ENCODE measurements around the gene MAFG. TPM values are rescaled to one million over a fixed set of nuclear protein-coding genes. Genes with fewer than 3 reads are reported as not detected.

Gene MAFG
- total and polyA plus RNA-seq, 2 of the 13 experiments (the other 11 are each of a cell fraction or from before 2014, with no cell fraction given): 14.5 to 20.0 TPM

GRCh38 chr17:81964081-81964849 lies 36.7 kb upstream of the MAFG start (continued):
- TF ChIP-seq, protein P1, sequence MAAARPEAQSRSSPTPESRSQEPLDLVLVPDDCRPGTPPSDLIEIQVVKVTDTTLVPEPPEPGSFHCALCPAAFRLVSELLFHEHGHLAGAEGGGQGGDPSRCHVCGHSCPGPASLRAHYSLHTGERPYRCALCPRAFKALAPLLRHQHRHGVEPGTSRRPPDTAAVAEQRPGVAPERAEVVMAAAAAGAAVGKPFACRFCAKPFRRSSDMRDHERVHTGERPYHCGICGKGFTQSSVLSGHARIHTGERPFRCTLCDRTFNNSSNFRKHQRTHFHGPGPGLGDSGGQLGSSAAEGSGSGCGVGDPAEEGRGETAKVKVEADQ (CRISPR knock-in tag; IDR thresholded peaks at IDR 0.05; ENCODE audit: borderline replicate concordance): no peak
- no peak for TF ChIP-seq KAT2B (IDR thresholded peaks at IDR 0.05; ENCODE audit: borderline replicate concordance, low read depth, low read length)
- TF ChIP-seq, protein P2, sequence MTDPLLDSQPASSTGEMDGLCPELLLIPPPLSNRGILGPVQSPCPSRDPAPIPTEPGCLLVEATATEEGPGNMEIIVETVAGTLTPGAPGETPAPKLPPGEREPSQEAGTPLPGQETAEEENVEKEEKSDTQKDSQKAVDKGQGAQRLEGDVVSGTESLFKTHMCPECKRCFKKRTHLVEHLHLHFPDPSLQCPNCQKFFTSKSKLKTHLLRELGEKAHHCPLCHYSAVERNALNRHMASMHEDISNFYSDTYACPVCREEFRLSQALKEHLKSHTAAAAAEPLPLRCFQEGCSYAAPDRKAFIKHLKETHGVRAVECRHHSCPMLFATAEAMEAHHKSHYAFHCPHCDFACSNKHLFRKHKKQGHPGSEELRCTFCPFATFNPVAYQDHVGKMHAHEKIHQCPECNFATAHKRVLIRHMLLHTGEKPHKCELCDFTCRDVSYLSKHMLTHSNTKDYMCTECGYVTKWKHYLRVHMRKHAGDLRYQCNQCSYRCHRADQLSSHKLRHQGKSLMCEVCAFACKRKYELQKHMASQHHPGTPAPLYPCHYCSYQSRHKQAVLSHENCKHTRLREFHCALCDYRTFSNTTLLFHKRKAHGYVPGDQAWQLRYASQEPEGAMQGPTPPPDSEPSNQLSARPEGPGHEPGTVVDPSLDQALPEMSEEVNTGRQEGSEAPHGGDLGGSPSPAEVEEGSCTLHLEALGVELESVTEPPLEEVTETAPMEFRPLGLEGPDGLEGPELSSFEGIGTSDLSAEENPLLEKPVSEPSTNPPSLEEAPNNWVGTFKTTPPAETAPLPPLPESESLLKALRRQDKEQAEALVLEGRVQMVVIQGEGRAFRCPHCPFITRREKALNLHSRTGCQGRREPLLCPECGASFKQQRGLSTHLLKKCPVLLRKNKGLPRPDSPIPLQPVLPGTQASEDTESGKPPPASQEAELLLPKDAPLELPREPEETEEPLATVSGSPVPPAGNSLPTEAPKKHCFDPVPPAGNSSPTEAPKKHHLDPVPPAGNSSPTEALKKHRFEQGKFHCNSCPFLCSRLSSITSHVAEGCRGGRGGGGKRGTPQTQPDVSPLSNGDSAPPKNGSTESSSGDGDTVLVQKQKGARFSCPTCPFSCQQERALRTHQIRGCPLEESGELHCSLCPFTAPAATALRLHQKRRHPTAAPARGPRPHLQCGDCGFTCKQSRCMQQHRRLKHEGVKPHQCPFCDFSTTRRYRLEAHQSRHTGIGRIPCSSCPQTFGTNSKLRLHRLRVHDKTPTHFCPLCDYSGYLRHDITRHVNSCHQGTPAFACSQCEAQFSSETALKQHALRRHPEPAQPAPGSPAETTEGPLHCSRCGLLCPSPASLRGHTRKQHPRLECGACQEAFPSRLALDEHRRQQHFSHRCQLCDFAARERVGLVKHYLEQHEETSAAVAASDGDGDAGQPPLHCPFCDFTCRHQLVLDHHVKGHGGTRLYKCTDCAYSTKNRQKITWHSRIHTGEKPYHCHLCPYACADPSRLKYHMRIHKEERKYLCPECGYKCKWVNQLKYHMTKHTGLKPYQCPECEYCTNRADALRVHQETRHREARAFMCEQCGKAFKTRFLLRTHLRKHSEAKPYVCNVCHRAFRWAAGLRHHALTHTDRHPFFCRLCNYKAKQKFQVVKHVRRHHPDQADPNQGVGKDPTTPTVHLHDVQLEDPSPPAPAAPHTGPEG (CRISPR knock-in tag; IDR thresholded peaks at IDR 0.05): peak; percentile 61; the same call in 1 of the 2 replicates
- no peak for TF ChIP-seq SOX13 (IDR thresholded peaks at IDR 0.05)
- peak in 1 of 2 experiments; percentile 45; a peak in 1 of 4 replicates for TF ChIP-seq SOX13 (CRISPR knock-in tag; conservative IDR thresholded peaks at IDR 0.05 in 1 of 2, IDR thresholded peaks at IDR 0.05 in 1 of 2)
- TF ChIP-seq, protein P3, sequence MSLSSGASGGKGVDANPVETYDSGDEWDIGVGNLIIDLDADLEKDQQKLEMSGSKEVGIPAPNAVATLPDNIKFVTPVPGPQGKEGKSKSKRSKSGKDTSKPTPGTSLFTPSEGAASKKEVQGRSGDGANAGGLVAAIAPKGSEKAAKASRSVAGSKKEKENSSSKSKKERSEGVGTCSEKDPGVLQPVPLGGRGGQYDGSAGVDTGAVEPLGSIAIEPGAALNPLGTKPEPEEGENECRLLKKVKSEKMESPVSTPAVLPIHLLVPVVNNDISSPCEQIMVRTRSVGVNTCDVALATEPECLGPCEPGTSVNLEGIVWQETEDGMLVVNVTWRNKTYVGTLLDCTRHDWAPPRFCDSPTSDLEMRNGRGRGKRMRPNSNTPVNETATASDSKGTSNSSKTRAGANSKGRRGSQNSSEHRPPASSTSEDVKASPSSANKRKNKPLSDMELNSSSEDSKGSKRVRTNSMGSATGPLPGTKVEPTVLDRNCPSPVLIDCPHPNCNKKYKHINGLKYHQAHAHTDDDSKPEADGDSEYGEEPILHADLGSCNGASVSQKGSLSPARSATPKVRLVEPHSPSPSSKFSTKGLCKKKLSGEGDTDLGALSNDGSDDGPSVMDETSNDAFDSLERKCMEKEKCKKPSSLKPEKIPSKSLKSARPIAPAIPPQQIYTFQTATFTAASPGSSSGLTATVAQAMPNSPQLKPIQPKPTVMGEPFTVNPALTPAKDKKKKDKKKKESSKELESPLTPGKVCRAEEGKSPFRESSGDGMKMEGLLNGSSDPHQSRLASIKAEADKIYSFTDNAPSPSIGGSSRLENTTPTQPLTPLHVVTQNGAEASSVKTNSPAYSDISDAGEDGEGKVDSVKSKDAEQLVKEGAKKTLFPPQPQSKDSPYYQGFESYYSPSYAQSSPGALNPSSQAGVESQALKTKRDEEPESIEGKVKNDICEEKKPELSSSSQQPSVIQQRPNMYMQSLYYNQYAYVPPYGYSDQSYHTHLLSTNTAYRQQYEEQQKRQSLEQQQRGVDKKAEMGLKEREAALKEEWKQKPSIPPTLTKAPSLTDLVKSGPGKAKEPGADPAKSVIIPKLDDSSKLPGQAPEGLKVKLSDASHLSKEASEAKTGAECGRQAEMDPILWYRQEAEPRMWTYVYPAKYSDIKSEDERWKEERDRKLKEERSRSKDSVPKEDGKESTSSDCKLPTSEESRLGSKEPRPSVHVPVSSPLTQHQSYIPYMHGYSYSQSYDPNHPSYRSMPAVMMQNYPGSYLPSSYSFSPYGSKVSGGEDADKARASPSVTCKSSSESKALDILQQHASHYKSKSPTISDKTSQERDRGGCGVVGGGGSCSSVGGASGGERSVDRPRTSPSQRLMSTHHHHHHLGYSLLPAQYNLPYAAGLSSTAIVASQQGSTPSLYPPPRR (CRISPR knock-in tag; IDR thresholded peaks at IDR 0.05; ENCODE audit: borderline replicate concordance): no peak
- no peak for TF ChIP-seq FOXA1 (IDR thresholded peaks at IDR 0.05)
- peak; percentile 65 for TF ChIP-seq FOXA1 (CRISPR knock-in tag; IDR thresholded peaks at IDR 0.05)
- no peak for TF ChIP-seq EED (CRISPR knock-in tag; IDR thresholded peaks at IDR 0.05)
- no peak for TF ChIP-seq IRF1 (CRISPR knock-in tag; IDR thresholded peaks at IDR 0.05; ENCODE audit: low read depth)
- no peak for TF ChIP-seq ZNF570 (CRISPR knock-in tag; IDR thresholded peaks at IDR 0.05; ENCODE audit: borderline replicate concordance)
- no peak for TF ChIP-seq SOX6 (IDR thresholded peaks at IDR 0.05)
- TF ChIP-seq SOX6 (CRISPR knock-in tag; IDR thresholded peaks at IDR 0.05): peak; percentile 75
- TF ChIP-seq ZSCAN21 (CRISPR knock-in tag; IDR thresholded peaks at IDR 0.05; ENCODE audit: borderline replicate concordance): 0 out of 2 replicates have a peak, but pooled peaks have one; percentile 35
- TF ChIP-seq BORCS8-MEF2B (CRISPR knock-in tag; IDR thresholded peaks at IDR 0.05): peak; percentile 75; the same call in 1 of the 2 replicates
- no peak for TF ChIP-seq ZNF703 (CRISPR knock-in tag; IDR thresholded peaks at IDR 0.05; ENCODE audit: borderline replicate concordance)
- no peak for TF ChIP-seq ZFP62 (CRISPR knock-in tag; IDR thresholded peaks at IDR 0.05)

Measured in HepG2 (cell line).